SU-DHL-6 (cell line): Measurements from ENCODE around the gene TXNDC5.

ENCODE experiments used
- H2AFZ ChIP-seq: fragments of 200-600 bp; sonication (generic); 2 replicates; pipeline ENCODE4 v1.6.1; 2014; ENCODE audit warnings: low read depth, mild to moderate bottlenecking, moderate library complexity, mixed read lengths, antibody characterized with exemption, low read length; ENCODE audit not compliant: severe bottlenecking
- H3F3A ChIP-seq: fragments of 200-600 bp; shearing (Covaris generic); 2 replicates; pipeline ENCODE4 v1.6.0; 2016; ENCODE audit warnings: antibody characterized with exemption, mild to moderate bottlenecking; ENCODE audit not compliant: insufficient read depth
- H3K27ac ChIP-seq: fragments of 200-600 bp; sonication (generic); 2 replicates; pipeline ENCODE4 v1.5.1; 2016; ENCODE audit warnings: low read depth, mild to moderate bottlenecking, low read length, moderate library complexity, mixed read lengths
- H3K27me3 ChIP-seq: fragments of 200-600 bp; sonication (generic), shearing (Covaris generic); 2 replicates; pipeline ENCODE4 v1.6.0; 2014; ENCODE audit warnings: mild to moderate bottlenecking, low read length
- H3K36me3 ChIP-seq: fragments of 200-600 bp; sonication (generic); 2 replicates; pipeline ENCODE4 v1.6.1; 2014; ENCODE audit warnings: mild to moderate bottlenecking, low read length, mixed read lengths
- H3K4me2 ChIP-seq: fragments of 300-600, 200-600 bp; shearing (Covaris generic), sonication (generic); 2 replicates; pipeline ENCODE4 v1.6.0; 2014; ENCODE audit warnings: low read length, low read depth, mild to moderate bottlenecking; ENCODE audit not compliant: poor library complexity, severe bottlenecking
- H3K4me3 ChIP-seq: fragments of 200-600 bp; sonication (generic); 2 replicates; pipeline ENCODE4 v1.5.1; 2014; ENCODE audit warnings: antibody characterized with exemption, low read length, mild to moderate bottlenecking, mixed read lengths; ENCODE audit not compliant: insufficient read depth, poor library complexity, severe bottlenecking
- H3K79me2 ChIP-seq: fragments of 200-600 bp; sonication (generic); 2 replicates; pipeline ENCODE4 v1.6.1; 2014; ENCODE audit warnings: mild to moderate bottlenecking, low read length, moderate library complexity; ENCODE audit not compliant: insufficient read depth
- H3K9ac ChIP-seq: fragments of 200-600 bp; sonication (generic); 2 replicates; pipeline ENCODE4 v1.7.0; 2014; ENCODE audit warnings: mild to moderate bottlenecking, low read length
- H3K9me2 ChIP-seq: fragments of 200-600 bp; sonication (generic); replicated peaks from 2 replicates; pipeline ENCODE4 v1.6.1; 2014; ENCODE audit warnings: low read length; ENCODE audit not compliant: insufficient read depth
- H3K9me3 ChIP-seq: fragments of 200-600 bp; sonication (generic); 2 replicates; pipeline ENCODE4 v1.6.1; 2014; ENCODE audit warnings: low read length, mixed read lengths; ENCODE audit not compliant: insufficient read depth
- H4K20me1 ChIP-seq: fragments of 200-600 bp; sonication (generic); 2 replicates; pipeline ENCODE4 v1.6.1; 2014; ENCODE audit warnings: low read depth, mild to moderate bottlenecking, antibody characterized with exemption, low read length, moderate library complexity, mixed read lengths
- CTCF ChIP-seq: fragments of 200-600 bp; sonication (generic); IDR thresholded peaks from one replicate; pipeline ENCODE4 v1.5.1; 2017; ENCODE audit warnings: antibody characterized with exemption, mild to moderate bottlenecking, low read length, moderate library complexity; ENCODE audit not compliant: insufficient read depth, poor library complexity, severe bottlenecking
- EZH2phosphoT487 ChIP-seq: fragments of 200-600 bp; sonication (generic), shearing (Covaris generic); conservative IDR thresholded peaks from 2 replicates; pipeline ENCODE4 v1.6.1; 2018; ENCODE audit warnings: mild to moderate bottlenecking, antibody characterized with exemption, low read length, moderate library complexity, mixed read lengths

The TXNDC5 gene

GRCh38 chr6:7896465-7896987 lies 14.1 kb downstream of the TXNDC5 start:
- Histone ChIP-seq H3K36me3 (peaks cover 55% of the 10 kb centered on the region), H3K27ac (no peak overlapping the region), H3K9me2 (no peaks in the 10 kb centered on the region), H3K4me3 (no peak overlapping the region), H4K20me1 (peaks cover 5% of the 10 kb centered on the region; the same call in 1 of the 2 replicates), H3K9me3 (no peaks in the 10 kb centered on the region), H3F3A (no peaks in the 10 kb centered on the region), H3K9ac (no peak overlapping the region), H3K27me3 (no peaks in the 10 kb centered on the region), H3K79me2 (no peaks in the 10 kb centered on the region), H2AFZ (no peak overlapping the region), H3K4me2 (no peak overlapping the region)
- no peak for TF ChIP-seq EZH2phosphoT487
- TF ChIP-seq CTCF = no peak

GRCh38 chr6:7895125-7895423 lies 15.5 kb downstream of the TXNDC5 start:
- TF ChIP-seq CTCF = no peak
- no peak for TF ChIP-seq EZH2phosphoT487
- H3K79me2 ChIP-seq = no peaks in the 10 kb centered on the region
- H3F3A ChIP-seq = no peaks in the 10 kb centered on the region
- H3K27me3 ChIP-seq = no peaks in the 10 kb centered on the region
- no peak overlapping the region for H2AFZ ChIP-seq
- no peak overlapping the region for H3K4me2 ChIP-seq
- H3K4me3 ChIP-seq = no peak overlapping the region
- peaks cover 5% of the 10 kb centered on the region; the same call in 1 of the 2 replicates for H4K20me1 ChIP-seq
- H3K9me2 ChIP-seq = no peaks in the 10 kb centered on the region
- H3K9ac ChIP-seq = no peak overlapping the region
- H3K27ac ChIP-seq = no peak overlapping the region
- peaks cover 64% of the 10 kb centered on the region for H3K36me3 ChIP-seq
- H3K9me3 ChIP-seq = no peaks in the 10 kb centered on the region

- Histone ChIP-seq H3K36me3 (peaks cover 62% of the 10 kb centered on the region), H3K27ac (no peak overlapping the region), H3K9ac (no peak overlapping the region), H3K27me3 (no peaks in the 10 kb centered on the region), H4K20me1 (peaks cover 5% of the 10 kb centered on the region; the same call in 1 of the 2 replicates), H3K9me2 (no peaks in the 10 kb centered on the region), H3K9me3 (no peaks in the 10 kb centered on the region), H3K79me2 (no peaks in the 10 kb centered on the region), H3K4me2 (no peak overlapping the region), H3F3A (no peaks in the 10 kb centered on the region), H3K4me3 (no peak overlapping the region), H2AFZ (no peak overlapping the region)
- no peak for TF ChIP-seq CTCF
- TF ChIP-seq EZH2phosphoT487 = no peak
These were observed 16.1 kb downstream of the TXNDC5 start for GRCh38 chr6:7894262-7895124.
